K562 (cell line): ENCODE data around the gene PRKAR1B. TPM values are rescaled to one million over a fixed set of nuclear protein-coding genes. Genes with fewer than 3 reads are reported as not detected.
A peak's percentile ranks its signal among the peaks of the same experiment; 100 is the strongest.

Experiments used
- ATF1 ChIP-seq, 2 experiments: fragments of 450-650 bp in 1 of 2; IDR thresholded peaks; 2 replicates each; pipeline ENCODE4 v1.6.1; 2016; ENCODE audit warnings: missing compliant biosample characterization in 1 of 2, missing genetic modification characterization in 1 of 2
- ATF4 ChIP-seq: fragments of 450-650 bp; formaldehyde crosslinking; IDR thresholded peaks from 2 replicates; pipeline ENCODE4 v1.4.0; 2022; ENCODE audit warnings: mild to moderate bottlenecking, moderate library complexity
- BCL6 ChIP-seq: fragments of 250-450 bp; sonication (Bioruptor Pico); IDR thresholded peaks from 2 replicates; pipeline ENCODE4 v1.4.0; 2020
- BRD9 ChIP-seq: fragments of 450-650 bp; IDR thresholded peaks from 2 replicates; pipeline ENCODE4 v1.6.1; 2018; ENCODE audit warnings: low read depth; ENCODE audit not compliant: partially characterized antibody
- CCNT2 ChIP-seq: IDR thresholded peaks from 2 replicates; pipeline ENCODE4 v1.6.1; 2011; ENCODE audit warnings: borderline replicate concordance, low read depth, mild to moderate bottlenecking, moderate library complexity, mixed read lengths, low read length; ENCODE audit not compliant: insufficient read length; ENCODE audit errors: extremely low read depth
- DLX4 ChIP-seq: fragments of 250-450 bp; sonication (Bioruptor Pico); IDR thresholded peaks from 2 replicates; pipeline ENCODE4 v1.6.1; 2021; ENCODE audit warnings: mild to moderate bottlenecking
- EP300 ChIP-seq: IDR thresholded peaks from 2 replicates; pipeline ENCODE4 v1.6.1; 2012; ENCODE audit warnings: low read length, improper control_type of control experiment
- FOS ChIP-seq: IDR thresholded peaks from 3 replicates; pipeline ENCODE4 v1.6.1; 2011; ENCODE audit not compliant: insufficient read length; ENCODE audit errors: extremely low read depth
- GTF2F1 ChIP-seq: IDR thresholded peaks from 2 replicates; pipeline ENCODE4 v1.6.1; 2011; ENCODE audit warnings: low read depth, low read length, improper control_type of control experiment
- HMGXB4 ChIP-seq: sonication (generic); formaldehyde crosslinking; IDR thresholded peaks from 2 replicates; pipeline ENCODE4 v1.8.1; 2023; ENCODE audit warnings: mild to moderate bottlenecking, missing genetic modification reagents
- PHF20 ChIP-seq: fragments of 450-650 bp; IDR thresholded peaks from 2 replicates; pipeline ENCODE4 v1.6.1; 2018; ENCODE audit not compliant: partially characterized antibody
- PHTF2 ChIP-seq: fragments of 250-450 bp; sonication (Bioruptor Pico); IDR thresholded peaks from 2 replicates; pipeline ENCODE4 v1.5.0; 2021; ENCODE audit warnings: mild to moderate bottlenecking
- POLR2AphosphoS5 ChIP-seq: IDR thresholded peaks from 2 replicates; pipeline ENCODE4 v1.6.1; 2011; ENCODE audit warnings: mild to moderate bottlenecking, low read depth, low read length, moderate library complexity; ENCODE audit not compliant: control insufficient read depth, insufficient read depth
- RAD21 ChIP-seq, 2 experiments: fragments of 250-450 bp in 1 of 2; fragments of 450-650 bp in 1 of 2; sonication (Bioruptor Pico) in 1 of 2; formaldehyde crosslinking in 1 of 2; IDR thresholded peaks in 1 of 2; conservative IDR thresholded peaks in 1 of 2; 2 replicates each; pipeline versions ENCODE4 v1.4.0 to v1.8.0; 2020 to 2022; ENCODE audit warnings: mild to moderate bottlenecking in 2 of 2, moderate library complexity in 1 of 2
- RBM15 ChIP-seq: fragments of 200-400 bp; formaldehyde crosslinking; IDR thresholded peaks from 2 replicates; pipeline ENCODE4 v1.6.1; 2018; ENCODE audit warnings: mild to moderate bottlenecking, low read length, moderate library complexity; ENCODE audit not compliant: insufficient read depth
- RBM25 ChIP-seq: fragments of 200-400 bp; formaldehyde crosslinking; IDR thresholded peaks from 2 replicates; pipeline ENCODE4 v1.6.1; 2018; ENCODE audit warnings: low read length, low read depth, moderate library complexity; ENCODE audit not compliant: severe bottlenecking
- SETDB1 ChIP-seq: IDR thresholded peaks from one replicate; pipeline ENCODE4 v1.6.1; 2012; ENCODE audit warnings: low read length, control low read depth, inconsistent platforms
- SMARCA5 ChIP-seq: fragments of 450-650 bp; IDR thresholded peaks from 2 replicates; pipeline ENCODE4 v1.6.1; 2016
- STAG1 ChIP-seq: sonication (generic); formaldehyde crosslinking; IDR thresholded peaks from 2 replicates; pipeline ENCODE4 v1.5.0; 2020; ENCODE audit warnings: missing genetic modification reagents, borderline replicate concordance
- TCF7 ChIP-seq: sonication (generic); IDR thresholded peaks from 2 replicates; pipeline ENCODE4 v1.6.1; 2016; ENCODE audit warnings: antibody characterized with exemption, borderline replicate concordance
- ZNF239 ChIP-seq: fragments of 250-450 bp; sonication (Bioruptor Pico); IDR thresholded peaks from 2 replicates; pipeline ENCODE4 v1.4.0; 2020; ENCODE audit warnings: mild to moderate bottlenecking
- ZNF280A ChIP-seq: fragments of 450-650 bp; IDR thresholded peaks from 2 replicates; pipeline ENCODE4 v1.6.1; 2018; ENCODE audit warnings: mild to moderate bottlenecking, low read depth; ENCODE audit not compliant: partially characterized antibody
- ZNF408 ChIP-seq: fragments of 250-450 bp; sonication (Bioruptor Pico); IDR thresholded peaks from 2 replicates; pipeline ENCODE4 v1.4.0; 2020; ENCODE audit warnings: low read depth, mild to moderate bottlenecking, moderate library complexity
- ZNF695 ChIP-seq: fragments of 450-650 bp; formaldehyde crosslinking; IDR thresholded peaks from 2 replicates; pipeline ENCODE4 v1.4.0; 2020; ENCODE audit warnings: mild to moderate bottlenecking, moderate library complexity
- polyA plus RNA-seq, 8 experiments: library from polyadenylated mRNA; depleted of rRNA in 4 of 8; stranded (reverse) in 5 of 8; unstranded in 3 of 8; fragments of >200 nt; fragmentation: Nextera tagmentation in 2 of 8; fragmentation: Illumina TruSeq in 1 of 8; extraction: Ambion mirVana in 2 of 8; extraction: Trizol in 1 of 8; gene quantifications; 2 replicates each; pipeline versions ENCODE4 v1.2.1 to v1.2.3, GENCODE V29; 2011 to 2014; ENCODE audit warnings: inconsistent platforms in 1 of 8, missing spikeins in 1 of 8
- total RNA-seq, 7 experiments: library from RNA; depleted of rRNA in 6 of 7; stranded (reverse); fragments of >200 nt in 6 of 7; fragmentation: Illumina TruSeq in 2 of 7; extraction: Trizol in 2 of 7; gene quantifications; 2 replicates each; pipeline versions ENCODE4 v1.2.1 to v1.2.3, GENCODE V29; 2011 to 2021; ENCODE audit warnings: low replicate concordance in 1 of 7

Gene PRKAR1B
- total and polyA plus RNA-seq, 9 of the 15 experiments (the other 6 are each of a cell fraction or from before 2014, with no cell fraction given): 0.99 to 30.5 (median 12.7) TPM

- TF ChIP-seq EP300 (peak; percentile 26; the same call in 1 of the 2 replicates), POLR2AphosphoS5 (no peak), CCNT2 (no peak), ATF4 (CRISPR knock-in tag) (no peak), SETDB1 (no peak), SMARCA5 (no peak; the same call in 1 of the 2 replicates), RBM25 (no peak), HMGXB4 (CRISPR knock-in tag) (no peak), TCF7 (no peak), STAG1 (CRISPR knock-in tag) (no peak), FOS (no peak), ZNF280A (no peak), GTF2F1 (no peak), BCL6 (no peak), RAD21 (CRISPR knock-in tag; conservative IDR thresholded peaks at IDR 0.05 in 1 of 2, IDR thresholded peaks at IDR 0.05 in 1 of 2) (no peak), PHF20 (peak; percentile 41), ZNF695 (CRISPR knock-in tag) (no peak), RBM15 (no peak), DLX4 (CRISPR knock-in tag) (no peak), ZNF408 (CRISPR knock-in tag) (no peak), PHTF2 (CRISPR knock-in tag) (no peak), BRD9 (peak; percentile 78), ATF1 (CRISPR knock-in tag; IDR thresholded peaks at IDR 0.05) (no peak), ATF1 (tag; IDR thresholded peaks at IDR 0.05) (no peak), ZNF239 (CRISPR knock-in tag) (no peak)
Observed at GRCh38 chr7:603152-603951, 123.7 kb downstream of the PRKAR1B start (continued).
